SK-N-MC (cell line): Measurements from ENCODE around the gene DLGAP4.

Experiments
- EZH2 ChIP-seq: fragments of 200-600 bp; sonication (generic); IDR thresholded peaks from one replicate; pipeline ENCODE4 v1.6.1; 2017; ENCODE audit warnings: antibody characterized with exemption
- POLR2AphosphoS5 ChIP-seq: IDR thresholded peaks from 2 replicates; pipeline ENCODE4 v1.6.1; 2012; ENCODE audit warnings: mild to moderate bottlenecking, low read depth, low read length, borderline replicate concordance

- TF ChIP-seq POLR2AphosphoS5 (no peak), EZH2 (no peak)
Observed at GRCh38 chr20:36490191-36490590, 184.1 kb downstream of the DLGAP4 start.
